HepG2 (cell line): Measurements from ENCODE around the gene ATRN. TPM values are rescaled to one million over a fixed set of nuclear protein-coding genes. Genes with fewer than 3 reads are reported as not detected.

Experiments used
- CREB1 ChIP-seq, 2 experiments: fragments of 450-650 bp in 1 of 2; IDR thresholded peaks; 2 replicates each; pipeline ENCODE4 v1.6.1; 2016 to 2017; ENCODE audit warnings: control low read depth in 1 of 2, mild to moderate bottlenecking in 1 of 2, missing compliant biosample characterization in 1 of 2, missing genetic modification characterization in 1 of 2
- GATAD1 ChIP-seq: IDR thresholded peaks from 2 replicates; pipeline ENCODE4 v1.6.1; 2016; ENCODE audit warnings: missing genetic modification reagents, missing compliant biosample characterization
- HINFP ChIP-seq: sonication (generic); formaldehyde crosslinking; IDR thresholded peaks from 2 replicates; pipeline ENCODE4 v1.4.0; 2020; ENCODE audit warnings: low read depth, mild to moderate bottlenecking, missing genetic modification reagents
- MAZ ChIP-seq, 2 experiments: sonication (generic) in 1 of 2; formaldehyde crosslinking in 1 of 2; IDR thresholded peaks; 2 replicates each; pipeline versions ENCODE4 v1.5.0 to v1.6.1; 2012 to 2020; ENCODE audit warnings: low read depth in 2 of 2, mild to moderate bottlenecking in 2 of 2, borderline replicate concordance in 1 of 2, improper control_type of control experiment in 1 of 2, low read length in 1 of 2, missing genetic modification reagents in 1 of 2, moderate library complexity in 1 of 2
- NR2F2 ChIP-seq: IDR thresholded peaks from 2 replicates; pipeline ENCODE4 v1.6.1; 2012; ENCODE audit warnings: low read depth, inconsistent platforms, borderline replicate concordance
- PHF20 ChIP-seq: sonication (generic); formaldehyde crosslinking; IDR thresholded peaks from 2 replicates; pipeline ENCODE4 v1.5.0; 2020; ENCODE audit warnings: mild to moderate bottlenecking, missing genetic modification reagents
- POLR2AphosphoS2 ChIP-seq: IDR thresholded peaks from 2 replicates; pipeline ENCODE4 v1.6.1; 2011; ENCODE audit warnings: low read depth, low read length, improper control_type of control experiment
- PRPF4 ChIP-seq: fragments of 200-400 bp; formaldehyde crosslinking; IDR thresholded peaks from 2 replicates; pipeline ENCODE4 v1.6.1; 2016; ENCODE audit warnings: low read length, low read depth; ENCODE audit not compliant: poor library complexity, severe bottlenecking
- ZBTB39 ChIP-seq: sonication (generic); formaldehyde crosslinking; IDR thresholded peaks from 2 replicates; pipeline ENCODE4 v1.5.0; 2020; ENCODE audit warnings: missing genetic modification reagents
- ZBTB40 ChIP-seq, 2 experiments: fragments of 450-650 bp in 1 of 2; sonication (generic) in 1 of 2; formaldehyde crosslinking in 1 of 2; IDR thresholded peaks; 2 replicates each; pipeline versions ENCODE4 v1.6.1 to v1.8.0; 2016 to 2022; ENCODE audit warnings: antibody characterized with exemption in 1 of 2, mild to moderate bottlenecking in 1 of 2, missing genetic modification reagents in 1 of 2
- ZNF121 ChIP-seq: sonication (generic); formaldehyde crosslinking; IDR thresholded peaks from 2 replicates; pipeline ENCODE4 v1.5.0; 2020; ENCODE audit warnings: mild to moderate bottlenecking, missing genetic modification reagents
- ZNF33A ChIP-seq: sonication (generic); formaldehyde crosslinking; IDR thresholded peaks from 2 replicates; pipeline ENCODE4 v1.5.1; 2020; ENCODE audit warnings: missing genetic modification reagents, mild to moderate bottlenecking, moderate library complexity, borderline replicate concordance
- polyA plus RNA-seq, 8 experiments: library from polyadenylated mRNA; depleted of rRNA in 3 of 8; stranded (reverse) in 7 of 8; unstranded in 1 of 8; fragments of >200 nt; fragmentation: Illumina TruSeq in 4 of 8; extraction: Trizol in 4 of 8; gene quantifications; 2 replicates each; pipeline versions ENCODE4 v1.2.1 to v1.2.3, GENCODE V29; 2011 to 2016; ENCODE audit warnings: low read depth in 4 of 8, missing spikeins in 1 of 8, mixed read lengths in 1 of 8; ENCODE audit not compliant: insufficient read depth in 1 of 8
- total RNA-seq, 5 experiments: library from RNA; depleted of rRNA; stranded (reverse); fragments of >200 nt; fragmentation: Illumina TruSeq; extraction: Trizol; gene quantifications; 2 replicates each; pipeline ENCODE4 v1.2.3, GENCODE V29; 2016; ENCODE audit warnings: low read depth in 1 of 5

Gene ATRN
- total and polyA plus RNA-seq, 2 of the 13 experiments (the other 11 are each of a cell fraction or from before 2014, with no cell fraction given), result 44.2 to 81.1 TPM

- TF ChIP-seq PHF20 (CRISPR knock-in tag) (no peak), PRPF4 (no peak), HINFP (CRISPR knock-in tag) (no peak), ZNF33A (CRISPR knock-in tag) (0 out of 2 replicates have a peak, but pooled peaks have one; percentile 78), POLR2AphosphoS2 (no peak), CREB1 (IDR thresholded peaks at IDR 0.05) (peak; percentile 60; the same call in 1 of the 2 replicates), CREB1 (CRISPR knock-in tag; IDR thresholded peaks at IDR 0.05) (no peak), ZBTB40 (IDR thresholded peaks at IDR 0.05) (peak; percentile 92), ZBTB40 (CRISPR knock-in tag; IDR thresholded peaks at IDR 0.05) (peak; percentile 98), NR2F2 (peak; percentile 73; the same call in 1 of the 2 replicates), MAZ (IDR thresholded peaks at IDR 0.05; ENCODE audit: borderline replicate concordance, low read depth, low read length) (no peak), MAZ (CRISPR knock-in tag; IDR thresholded peaks at IDR 0.05; ENCODE audit: low read depth) (peak; percentile 40; the same call in 1 of the 2 replicates), GATAD1 (CRISPR knock-in tag) (peak; percentile 62; the same call in 1 of the 2 replicates), ZNF121 (CRISPR knock-in tag) (no peak), ZBTB39 (CRISPR knock-in tag) (no peak)
Observed at GRCh38 chr20:3510110-3510509, 39.3 kb downstream of the ATRN start (continued).
